GM23248 (cell line): ENCODE results near the gene NSMCE3.

Source experiments
- EZH2 ChIP-seq: fragments of 200-600 bp; sonication (generic); IDR thresholded peaks from 2 replicates; pipeline ENCODE4 v1.6.1; 2018; ENCODE audit warnings: antibody characterized with exemption, mild to moderate bottlenecking; ENCODE audit not compliant: insufficient read depth, poor library complexity, severe bottlenecking
- EZH2phosphoT487 ChIP-seq: fragments of 200-600 bp; sonication (generic); IDR thresholded peaks from 2 replicates; pipeline ENCODE4 v1.6.1; 2018; ENCODE audit warnings: antibody characterized with exemption, moderate library complexity, mild to moderate bottlenecking, low read depth; ENCODE audit not compliant: insufficient read depth

DNA sequence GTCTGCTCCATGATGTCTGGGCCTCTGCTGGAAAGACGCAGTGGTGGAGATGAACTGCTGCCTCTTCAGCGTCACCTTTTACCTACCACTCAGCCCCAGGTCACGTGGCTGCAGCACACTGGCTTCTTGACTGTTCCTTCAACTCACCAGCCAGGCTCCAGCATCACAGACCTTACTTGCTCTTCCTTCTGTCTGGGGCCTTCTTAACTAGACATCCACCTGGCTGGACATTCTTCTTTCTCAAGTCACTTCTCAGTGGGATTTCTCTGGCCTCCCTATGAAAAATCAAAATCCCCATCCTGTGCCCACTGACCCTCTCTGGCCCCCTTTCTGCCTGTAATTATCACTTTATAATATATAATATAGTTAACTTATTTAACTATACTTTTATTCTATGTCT lies 29.7 kb upstream of the NSMCE3 start:
- no peak for TF ChIP-seq EZH2
- TF ChIP-seq EZH2phosphoT487, result no peak
